ENCODE results near the gene HECTD3. TPM values are rescaled to one million over a fixed set of nuclear protein-coding genes. Genes with fewer than 3 reads are reported as not detected.
"Not testable (repeated sequence)": the region's sequence is repeated elsewhere in the genome, so short reads cannot be mapped to it uniquely, and the experiment has no call there.

The HECTD3 gene
- total RNA-seq, 1 experiment from 2014 or later, result 18.6 TPM

DNA sequence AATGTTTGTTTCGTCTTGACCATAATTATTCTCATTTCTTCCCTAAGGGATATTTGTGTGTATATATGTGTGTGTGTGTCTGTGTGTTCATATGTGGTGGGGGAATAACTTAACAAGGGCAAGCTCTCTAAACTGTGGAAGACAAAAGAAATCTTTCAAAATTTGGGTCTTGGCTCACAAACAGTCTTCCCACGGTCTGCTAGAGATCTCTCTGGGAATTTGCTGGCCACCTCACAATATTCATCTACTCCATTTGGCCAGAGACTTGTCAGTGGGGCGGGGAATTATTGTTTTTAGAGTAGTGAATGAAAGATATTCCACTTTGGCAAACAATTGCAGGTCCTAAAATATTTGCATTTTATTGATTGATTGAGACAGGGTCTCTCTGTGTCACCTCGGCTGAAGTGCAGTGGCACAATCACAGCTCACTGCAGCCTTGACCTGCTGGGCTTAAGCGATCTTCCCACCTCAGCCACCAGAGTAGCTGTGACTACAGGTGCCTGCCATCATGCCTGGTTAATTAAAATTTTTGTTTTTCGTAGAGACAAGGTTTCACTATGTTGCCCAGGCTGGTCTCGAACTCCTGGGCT, 16.7 kb downstream of the HECTD3 start:
- ChIA-PET POLR2A (ENCODE audit: unreplicated experiment) (no interaction called here), CTCF (no interaction called here)
- Histone ChIP-seq H3K27ac (no peak overlapping the region), H3F3A (ENCODE audit: insufficient read depth, low read depth) (no peaks in the 10 kb centered on the region), H3K27me3 (ENCODE audit: insufficient read depth, low read depth) (no peaks in the 10 kb centered on the region), H4K20me1 (ENCODE audit: insufficient read depth) (no peaks in the 10 kb centered on the region), H3K4me3 (no peak overlapping the region), H3K4me2 (no peak overlapping the region), H2AFZ (no peak overlapping the region), H3K4me1 (replicated peaks; ENCODE audit: insufficient read depth) (no peaks in the 10 kb centered on the region), H3K9me2 (ENCODE audit: insufficient read depth) (no peaks in the 10 kb centered on the region), H3K9me3 (ENCODE audit: insufficient read depth, low read depth) (no peaks in the 10 kb centered on the region), H3K79me2 (ENCODE audit: low read depth) (no peaks in the 10 kb centered on the region), H3K36me3 (ENCODE audit: low read depth) (no peaks in the 10 kb centered on the region)
- no TSS peak for BruUV-seq (replicated peaks)
- no peak for DNase-seq
- TF ChIP-seq, protein P1, sequence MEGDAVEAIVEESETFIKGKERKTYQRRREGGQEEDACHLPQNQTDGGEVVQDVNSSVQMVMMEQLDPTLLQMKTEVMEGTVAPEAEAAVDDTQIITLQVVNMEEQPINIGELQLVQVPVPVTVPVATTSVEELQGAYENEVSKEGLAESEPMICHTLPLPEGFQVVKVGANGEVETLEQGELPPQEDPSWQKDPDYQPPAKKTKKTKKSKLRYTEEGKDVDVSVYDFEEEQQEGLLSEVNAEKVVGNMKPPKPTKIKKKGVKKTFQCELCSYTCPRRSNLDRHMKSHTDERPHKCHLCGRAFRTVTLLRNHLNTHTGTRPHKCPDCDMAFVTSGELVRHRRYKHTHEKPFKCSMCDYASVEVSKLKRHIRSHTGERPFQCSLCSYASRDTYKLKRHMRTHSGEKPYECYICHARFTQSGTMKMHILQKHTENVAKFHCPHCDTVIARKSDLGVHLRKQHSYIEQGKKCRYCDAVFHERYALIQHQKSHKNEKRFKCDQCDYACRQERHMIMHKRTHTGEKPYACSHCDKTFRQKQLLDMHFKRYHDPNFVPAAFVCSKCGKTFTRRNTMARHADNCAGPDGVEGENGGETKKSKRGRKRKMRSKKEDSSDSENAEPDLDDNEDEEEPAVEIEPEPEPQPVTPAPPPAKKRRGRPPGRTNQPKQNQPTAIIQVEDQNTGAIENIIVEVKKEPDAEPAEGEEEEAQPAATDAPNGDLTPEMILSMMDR (conservative IDR thresholded peaks at IDR 0.05), result no peak
- no peak for TF ChIP-seq EZH2 (IDR thresholded peaks at IDR 0.05; ENCODE audit: low read depth)
- intact Hi-C loops (cut with micrococcal nuclease; ENCODE audit: unreplicated experiment), result no loop called here

DNA sequence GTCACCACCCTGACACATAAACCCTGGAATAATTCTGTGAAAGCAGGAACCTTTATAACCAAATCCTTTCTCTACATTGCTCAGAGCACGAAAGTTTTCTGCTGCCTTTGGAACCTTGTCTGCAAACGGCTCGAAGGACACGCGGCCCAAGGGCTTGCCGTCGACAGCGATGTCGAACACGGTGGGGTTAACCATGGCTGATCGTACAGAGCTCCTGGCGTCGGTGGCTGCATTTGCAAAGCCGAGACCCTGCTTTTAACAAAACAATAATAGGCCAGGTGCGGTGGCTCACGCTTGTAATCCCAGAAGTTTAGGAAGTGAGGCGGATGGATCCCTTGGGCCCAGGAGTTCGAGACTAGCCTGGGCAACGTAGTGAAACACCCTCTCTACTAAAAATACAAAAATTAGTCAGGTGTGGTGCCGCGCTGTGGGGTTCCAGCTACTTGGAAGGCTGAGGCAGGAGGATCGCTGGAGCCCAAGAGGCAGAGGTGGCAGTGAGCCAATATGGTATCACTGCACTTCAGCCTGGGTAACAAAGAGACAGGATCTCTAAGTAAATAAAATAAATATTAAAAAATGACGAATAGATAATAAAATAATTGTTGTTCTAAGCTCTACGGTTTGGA, 22.5 kb downstream of the HECTD3 start:
- no peak overlapping the region for H3K4me3 ChIP-seq
- no peak overlapping the region for H3K27ac ChIP-seq
- ChIA-PET CTCF (interaction anchor here (0.6 kb wide), 1 partner anchor 170 kb away, joined by 3 read pairs; no protein-coding TSS in a partner anchor), POLR2A (ENCODE audit: unreplicated experiment) (no interaction called here)
- no peak for DNase-seq
- no peaks in the 10 kb centered on the region for H3F3A ChIP-seq (ENCODE audit: insufficient read depth, low read depth)
- peaks cover 7% of the 10 kb centered on the region for H3K4me1 ChIP-seq (replicated peaks; ENCODE audit: insufficient read depth)
- BruUV-seq (replicated peaks), result no TSS peak
- no peaks in the 10 kb centered on the region for H4K20me1 ChIP-seq (ENCODE audit: insufficient read depth)
- no peak overlapping the region for H3K4me2 ChIP-seq
- no peaks in the 10 kb centered on the region for H3K27me3 ChIP-seq (ENCODE audit: insufficient read depth, low read depth)
- intact Hi-C loops (cut with micrococcal nuclease; ENCODE audit: unreplicated experiment), result no loop called here
- H3K79me2 ChIP-seq (ENCODE audit: low read depth), result peaks cover 10% of the 10 kb centered on the region
- H3K36me3 ChIP-seq (ENCODE audit: low read depth), result no peaks in the 10 kb centered on the region
- H2AFZ ChIP-seq, result no peak overlapping the region
- no peaks in the 10 kb centered on the region for H3K9me2 ChIP-seq (ENCODE audit: insufficient read depth)
- H3K9me3 ChIP-seq (ENCODE audit: insufficient read depth, low read depth), result no peaks in the 10 kb centered on the region
- TF ChIP-seq EZH2 (IDR thresholded peaks at IDR 0.05; ENCODE audit: low read depth), result no peak
- TF ChIP-seq, protein P1 (conservative IDR thresholded peaks at IDR 0.05), result no peak

- H3K36me3 ChIP-seq (ENCODE audit: low read depth), result 0 out of 2 replicates have a peak, but pooled peaks cover 6% of the 10 kb centered on the region
- H4K20me1 ChIP-seq (ENCODE audit: insufficient read depth), result no peaks in the 10 kb centered on the region; the same call in 1 of the 2 replicates
- H2AFZ ChIP-seq, result peak overlapping the region; percentile 88
- peaks cover 7% of the 10 kb centered on the region for H3K4me1 ChIP-seq (replicated peaks; ENCODE audit: insufficient read depth)
- no peak overlapping the region for H3K27ac ChIP-seq
- BruUV-seq (replicated peaks), result TSS peak; percentile 64
- H3K9me2 ChIP-seq (ENCODE audit: insufficient read depth), result no peaks in the 10 kb centered on the region
- TF ChIP-seq EZH2 (IDR thresholded peaks at IDR 0.05; ENCODE audit: low read depth), result no peak
- TF ChIP-seq, protein P1 (conservative IDR thresholded peaks at IDR 0.05), result no peak
- intact Hi-C loops (cut with micrococcal nuclease; ENCODE audit: unreplicated experiment), result no loop called here
- H3F3A ChIP-seq (ENCODE audit: insufficient read depth, low read depth), result no peaks in the 10 kb centered on the region
- no peak for DNase-seq
- ChIA-PET POLR2A (ENCODE audit: unreplicated experiment) (interaction anchor here (0.6 to 0.7 kb wide), 3 partner anchors 26 to 362 kb away, joined by 3 read pairs; no protein-coding TSS in a partner anchor), CTCF (interaction anchor here (0.7 kb wide), 3 partner anchors 152 to 274 kb away, joined by 4 to 8 read pairs (median 4); no protein-coding TSS in a partner anchor)
- H3K4me3 ChIP-seq, result peak overlapping the region; percentile 71
- peak overlapping the region; percentile 93 for H3K4me2 ChIP-seq
- no peaks in the 10 kb centered on the region for H3K27me3 ChIP-seq (ENCODE audit: insufficient read depth, low read depth)
- peaks cover 10% of the 10 kb centered on the region for H3K79me2 ChIP-seq (ENCODE audit: low read depth)
- H3K9me3 ChIP-seq (ENCODE audit: insufficient read depth, low read depth), result no peaks in the 10 kb centered on the region
These were observed 25.3 kb downstream of the HECTD3 start for GRCh38 chr1:44985747-44986359.

DNA sequence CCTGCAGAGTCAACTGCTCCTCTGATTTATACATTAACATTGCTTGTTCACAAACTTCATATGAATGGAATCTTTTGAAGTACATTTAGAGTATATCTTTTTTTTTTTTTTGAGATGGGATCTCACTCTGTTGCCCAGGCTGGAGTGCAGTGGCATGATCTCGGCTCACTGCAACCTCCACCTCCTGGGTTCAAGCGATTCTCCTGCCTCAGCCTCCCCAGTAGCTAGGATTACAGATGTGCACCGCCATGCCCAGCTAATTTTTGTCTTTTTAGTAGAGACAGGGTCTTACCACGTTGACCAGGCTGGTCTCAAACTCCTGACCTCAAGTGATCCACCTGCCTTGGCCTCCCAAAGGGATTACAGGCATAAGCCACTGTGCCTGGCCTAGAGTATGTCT, 33.8 kb downstream of the HECTD3 start:
- H3K4me1 ChIP-seq (replicated peaks; ENCODE audit: insufficient read depth); H2AFZ ChIP-seq; H4K20me1 ChIP-seq (ENCODE audit: insufficient read depth); DNase-seq; H3K79me2 ChIP-seq (ENCODE audit: low read depth); H3K9me2 ChIP-seq (ENCODE audit: insufficient read depth); H3F3A ChIP-seq (ENCODE audit: insufficient read depth, low read depth); intact Hi-C loops (cut with micrococcal nuclease; ENCODE audit: unreplicated experiment); CTCF ChIA-PET; POLR2A ChIA-PET (ENCODE audit: unreplicated experiment); H3K4me3 ChIP-seq; H3K27ac ChIP-seq; H3K4me2 ChIP-seq; H3K9me3 ChIP-seq (ENCODE audit: insufficient read depth, low read depth); H3K27me3 ChIP-seq (ENCODE audit: insufficient read depth, low read depth); BruUV-seq (replicated peaks): not testable (repeated sequence)
- peaks cover 13% of the 10 kb centered on the region for H3K36me3 ChIP-seq (ENCODE audit: low read depth)
